GM12878 (cell line): ENCODE results near the gene WDR17. TPM values are rescaled to one million over a fixed set of nuclear protein-coding genes. Genes with fewer than 3 reads are reported as not detected.

ENCODE experiments used
- ATAC-seq: fragments of 200-7000 bp; cut with Tn5 transposase; 3 replicates; pipeline ENCODE4 v1.9.1; 2020; ENCODE audit warnings: mild to moderate bottlenecking, moderate library complexity
- BruUV-seq: library from RNA; stranded (reverse); fragments of 400-500 nt; replicated peaks from 2 replicates; lab custom pipeline; 2021; lab: Mats Ljungman, UMichigan
- CTCF ChIA-PET: fragments of 300-600 bp; sonication (Branson Sonifier 250); formaldehyde crosslinking; extraction: SDS; loops from one replicate; lab custom pipeline; 2021; ENCODE audit warnings: inconsistent platforms; lab: Yijun Ruan, JAX
- POLR2A ChIA-PET: fragments of 350-600 bp; formaldehyde crosslinking; extraction: SDS; loops from one replicate; lab custom pipeline; 2021; ENCODE audit warnings: inconsistent platforms; lab: Charles Lee
- RAD21 ChIA-PET: fragments of 300-600 bp; sonication (Branson Sonifier 250); formaldehyde crosslinking; loops from one replicate; lab custom pipeline; 2023; ENCODE audit warnings: antibody characterized with exemption; ENCODE audit not compliant: unreplicated experiment; lab: Charles Lee
- SMC1A ChIA-PET: fragments of 300-600 bp; sonication (Branson Sonifier 250); formaldehyde crosslinking; loops from one replicate; lab custom pipeline; 2023; ENCODE audit not compliant: unreplicated experiment, uncharacterized antibody; lab: Charles Lee
- DNase-seq: peaks from one replicate; pipeline ENCODE4 v3.0.0-alpha.2; 2011; ENCODE audit warnings: low read depth, low spot score
- FAIRE-seq: peaks from 3 replicates; lab custom pipeline; 2011; peaks lifted over from hg19 to GRCh38; lab: Jason Lieb, UNC
- H2AFZ ChIP-seq: 2 replicates; pipeline ENCODE4 v1.6.0; 2011; ENCODE audit warnings: low read depth, low read length, control low read depth; ENCODE audit not compliant: control insufficient read depth
- H3K27ac ChIP-seq: 2 replicates; pipeline ENCODE4 v1.5.1; 2011; ENCODE audit warnings: control low read depth; ENCODE audit not compliant: control insufficient read depth, insufficient read depth
- H3K27me3 ChIP-seq, 2 experiments: replicated peaks in 1 of 2; 2 replicates each; pipeline versions ENCODE4 v1.6.0 to v1.6.1; 2011; ENCODE audit warnings: low read length in 1 of 2; ENCODE audit not compliant: control insufficient read depth in 2 of 2, insufficient read depth in 2 of 2
- H3K36me3 ChIP-seq, 2 experiments: 2 replicates each; pipeline ENCODE4 v1.5.1; 2011; ENCODE audit warnings: low read length in 1 of 2; ENCODE audit not compliant: control insufficient read depth in 2 of 2, insufficient read depth in 2 of 2
- H3K4me1 ChIP-seq: 2 replicates; pipeline ENCODE4 v1.6.1; 2011; ENCODE audit warnings: mild to moderate bottlenecking, low read length, moderate library complexity, mixed read lengths; ENCODE audit not compliant: control insufficient read depth, insufficient read depth
- H3K4me2 ChIP-seq: 2 replicates; pipeline ENCODE4 v1.6.0; 2011; ENCODE audit warnings: control low read depth; ENCODE audit not compliant: control insufficient read depth, insufficient read depth
- H3K4me3 ChIP-seq: fragments of 200-600 bp; sonication (generic); 2 replicates; pipeline ENCODE4 v1.5.1; 2016
- H3K79me2 ChIP-seq: 2 replicates; pipeline ENCODE4 v1.6.0; 2011; ENCODE audit warnings: low read length; ENCODE audit not compliant: control insufficient read depth, insufficient read depth
- H3K9ac ChIP-seq: 2 replicates; pipeline ENCODE4 v1.8.0; 2011; ENCODE audit warnings: low read length, control low read depth, mixed read lengths; ENCODE audit not compliant: control insufficient read depth, insufficient read depth
- H3K9me3 ChIP-seq: replicated peaks from 3 replicates; pipeline ENCODE4 v1.5.1; 2011; ENCODE audit warnings: mild to moderate bottlenecking, low read length; ENCODE audit not compliant: control insufficient read depth, insufficient read depth
- H4K20me1 ChIP-seq: 2 replicates; pipeline ENCODE4 v1.6.0; 2011; ENCODE audit not compliant: control insufficient read depth, insufficient read depth
- IRF5 ChIP-seq: fragments of 450-650 bp; IDR thresholded peaks from 2 replicates; pipeline ENCODE4 v1.6.1; 2017; ENCODE audit warnings: borderline replicate concordance
- JUNB ChIP-seq: IDR thresholded peaks from 2 replicates; pipeline ENCODE4 v1.6.1; 2016; ENCODE audit warnings: antibody characterized with exemption, mild to moderate bottlenecking
- NFIC ChIP-seq: IDR thresholded peaks from 2 replicates; pipeline ENCODE4 v1.6.1; 2012; ENCODE audit warnings: low read depth, mild to moderate bottlenecking, inconsistent platforms, low read length, moderate library complexity
- POLR2AphosphoS2 ChIP-seq: IDR thresholded peaks from 2 replicates; pipeline ENCODE4 v1.6.1; 2011; ENCODE audit warnings: low read depth, mild to moderate bottlenecking, low read length, improper control_type of control experiment, moderate library complexity
- POU2F2 ChIP-seq: IDR thresholded peaks from 3 replicates; pipeline ENCODE4 v1.6.1; 2011; ENCODE audit warnings: low read depth, mild to moderate bottlenecking, low read length, borderline replicate concordance
- ZZZ3 ChIP-seq: IDR thresholded peaks from 2 replicates; pipeline ENCODE4 v1.6.1; 2011; ENCODE audit warnings: low read depth; ENCODE audit not compliant: control insufficient read depth, insufficient read length
- WGBS: methylation state at CpG from one replicate; pipeline ENCODE4 v1.1.6; 2016; ENCODE audit warnings: low lambda C conversion rate; ENCODE audit not compliant: insufficient replicate concordance, insufficient coverage; ENCODE audit errors: missing lambda C conversion rate; 5-methylcytosine and 5-hydroxymethylcytosine counted together
- in situ Hi-C: fragments of 300-500 bp; cut with MboI; formaldehyde crosslinking; loops from 9 replicates; pipeline ENCODE4 v1.14.3; 2018; ENCODE audit warnings: mixed read lengths
- intact Hi-C: fragments of 100-400 bp; cut with micrococcal nuclease; formaldehyde crosslinking; loops from one replicate; pipeline ENCODE4 v1.14.2; 2022; ENCODE audit not compliant: unreplicated experiment
- polyA plus RNA-seq, 11 experiments: library from polyadenylated mRNA; depleted of rRNA in 4 of 11; unstranded in 6 of 11; stranded (reverse) in 5 of 11; fragments of >200 nt; fragmentation: Nextera tagmentation in 4 of 11; fragmentation: Illumina TruSeq in 1 of 11; extraction: Ambion mirVana in 4 of 11; extraction: Trizol in 1 of 11; gene quantifications; 1 replicate in 1 of 11; 2 replicates in 10 of 11; pipeline versions ENCODE4 v1.2.1 to v1.2.3, GENCODE V29; 2011 to 2016; ENCODE audit warnings: inconsistent platforms in 2 of 11, missing spikeins in 2 of 11, low read depth in 1 of 11
- total RNA-seq, 4 experiments: library from RNA; depleted of rRNA in 3 of 4; stranded (reverse); fragments of >200 nt in 3 of 4; fragmentation: Illumina TruSeq in 1 of 4; extraction: Trizol in 1 of 4; gene quantifications; 2 replicates each; pipeline versions ENCODE4 v1.2.1 to v1.2.3, GENCODE V29; 2013 to 2021

The WDR17 gene
- total and polyA plus RNA-seq, 10 of the 15 experiments (the other 5 are each of a cell fraction or from before 2014, with no cell fraction given) = 0.43 to 3.8 (median 2.8) TPM

GRCh38 chr4:176195184-176195978 is 129.7 kb downstream of the WDR17 start, which contains the start of gene SPATA4 (continued):
- TF ChIP-seq IRF5 (peak; percentile 80), NFIC (peak; percentile 87)

GRCh38 chr4:176198316-176198903 is 132.8 kb downstream of the WDR17 start:
- no peak overlapping the region for H3K4me3 ChIP-seq
- ChIA-PET CTCF (interaction anchor here (0.6 kb wide), 1 partner anchor 9 kb away, joined by 3 read pairs; no protein-coding TSS in a partner anchor), POLR2A (interaction anchor here (1.0 kb wide), 1 partner anchor 126 kb away, joined by 3 read pairs; no protein-coding TSS in a partner anchor), RAD21 (no interaction called here), SMC1A (no interaction called here)
- H3K27me3 ChIP-seq = peaks cover under 1 to 1% of the 10 kb centered on the region in 2 experiments; a peak in 3 of 4 replicates
- H3K4me1 ChIP-seq = peaks cover 12% of the 10 kb centered on the region
- no peaks in the 10 kb centered on the region; a peak in 1 of 4 replicates for H3K36me3 ChIP-seq
- H3K9me3 ChIP-seq = no peaks in the 10 kb centered on the region; the same call in 1 of the 3 replicates
- DNase-seq (no peak), ATAC-seq (no peak), FAIRE-seq (no peak)
- in situ Hi-C loops (loop anchor here (5.0 kb wide), 1 partner anchor 109 kb away; no protein-coding TSS in a partner anchor), intact Hi-C loops (no loop called here)
- no peak overlapping the region for H3K9ac ChIP-seq
- TF ChIP-seq ZZZ3 = no peak
- TF ChIP-seq JUNB = no peak
- no peak for TF ChIP-seq POLR2AphosphoS2
- TF ChIP-seq POU2F2 = no peak
- H3K27ac ChIP-seq = no peak overlapping the region
- WGBS = 72% methylated on average over 8 of the region's 8 CpGs
- H3K4me2 ChIP-seq = no peak overlapping the region
- BruUV-seq = no TSS peak
- H2AFZ ChIP-seq = no peak overlapping the region
- no peaks in the 10 kb centered on the region for H4K20me1 ChIP-seq
- H3K79me2 ChIP-seq = no peaks in the 10 kb centered on the region
